ENCODE results near the gene ATAD3C. TPM values are rescaled to one million over a fixed set of nuclear protein-coding genes. Genes with fewer than 3 reads are reported as not detected.
A peak's percentile ranks its signal among the peaks of the same experiment; 100 is the strongest.
"Not testable (repeated sequence)": the region's sequence is repeated elsewhere in the genome, so short reads cannot be mapped to it uniquely, and the experiment has no call there.

ATAD3C gene
- total RNA-seq, 4 donors from 2014 or later = 0.32 to 2.4 (median 0.58) TPM

DNA sequence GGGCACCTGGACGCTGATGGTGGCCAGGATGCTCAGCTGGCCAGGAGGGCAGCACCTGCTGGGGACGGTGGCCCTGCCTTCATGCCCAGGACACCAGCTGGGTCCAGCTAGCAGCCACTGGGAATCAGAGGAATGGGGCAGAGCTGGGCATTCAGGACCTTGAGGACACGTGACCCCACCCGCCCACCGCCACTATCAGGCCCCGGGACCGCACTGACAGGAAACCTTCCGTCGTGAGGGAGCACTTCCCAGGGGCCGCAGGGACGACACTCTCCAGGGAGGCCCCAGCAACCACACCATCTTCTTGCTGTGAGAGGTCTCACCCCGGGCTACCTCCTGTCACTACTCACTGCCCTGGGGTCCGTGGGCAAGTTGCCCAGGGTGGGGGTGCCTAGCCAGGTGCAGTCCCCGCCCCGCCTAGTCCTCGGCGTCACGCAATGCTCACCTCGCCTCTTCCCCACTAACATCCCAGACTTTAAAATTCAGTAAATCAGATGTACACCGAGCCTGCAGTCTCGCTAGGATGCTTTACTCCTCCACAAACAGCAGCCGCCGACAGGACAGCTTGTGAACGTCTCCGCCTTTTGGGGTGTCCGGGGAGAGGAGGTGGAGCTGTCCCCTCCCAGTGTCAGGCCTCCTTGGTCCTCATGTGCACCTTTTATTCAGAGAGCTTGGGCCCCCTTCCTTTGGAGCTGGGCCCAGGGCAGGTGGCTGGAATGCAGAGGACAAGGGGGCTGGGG is 9.1 kb upstream of the ATAD3C start:
- no peak for TF ChIP-seq POLR2AphosphoS5 (IDR thresholded peaks at IDR 0.05)
- TF ChIP-seq CTCF (IDR thresholded peaks at IDR 0.05) = no peak
- TF ChIP-seq EP300 (IDR thresholded peaks at IDR 0.05) = no peak
- no peak for TF ChIP-seq POLR2A (IDR thresholded peaks at IDR 0.05; ENCODE audit: low read depth)
- peaks cover 31 to 73% (median 62%) of the 10 kb centered on the region in 4 donors for H3K4me1 ChIP-seq
- no peak overlapping the region for H3K4me3 ChIP-seq
- H3K27ac ChIP-seq (replicated peaks in 1 of 4) = peak overlapping the region; percentile 43 to 74 (median 60)
- 60% methylated on average over 10 of the region's 26 CpGs for WGBS
- intact Hi-C loops (cut with DNase I) = loop anchor here (2.0 kb wide), 1 partner anchor 38 kb away; no protein-coding TSS in a partner anchor
- no peaks in the 10 kb centered on the region for H3K27me3 ChIP-seq
- no peaks in the 10 kb centered on the region for H3K9me3 ChIP-seq
- peaks cover 0 to 24% (median 12%) of the 10 kb centered on the region in 4 donors for H3K36me3 ChIP-seq
- DNase-seq (ENCODE audit: extremely low spot score) = no peak

DNA sequence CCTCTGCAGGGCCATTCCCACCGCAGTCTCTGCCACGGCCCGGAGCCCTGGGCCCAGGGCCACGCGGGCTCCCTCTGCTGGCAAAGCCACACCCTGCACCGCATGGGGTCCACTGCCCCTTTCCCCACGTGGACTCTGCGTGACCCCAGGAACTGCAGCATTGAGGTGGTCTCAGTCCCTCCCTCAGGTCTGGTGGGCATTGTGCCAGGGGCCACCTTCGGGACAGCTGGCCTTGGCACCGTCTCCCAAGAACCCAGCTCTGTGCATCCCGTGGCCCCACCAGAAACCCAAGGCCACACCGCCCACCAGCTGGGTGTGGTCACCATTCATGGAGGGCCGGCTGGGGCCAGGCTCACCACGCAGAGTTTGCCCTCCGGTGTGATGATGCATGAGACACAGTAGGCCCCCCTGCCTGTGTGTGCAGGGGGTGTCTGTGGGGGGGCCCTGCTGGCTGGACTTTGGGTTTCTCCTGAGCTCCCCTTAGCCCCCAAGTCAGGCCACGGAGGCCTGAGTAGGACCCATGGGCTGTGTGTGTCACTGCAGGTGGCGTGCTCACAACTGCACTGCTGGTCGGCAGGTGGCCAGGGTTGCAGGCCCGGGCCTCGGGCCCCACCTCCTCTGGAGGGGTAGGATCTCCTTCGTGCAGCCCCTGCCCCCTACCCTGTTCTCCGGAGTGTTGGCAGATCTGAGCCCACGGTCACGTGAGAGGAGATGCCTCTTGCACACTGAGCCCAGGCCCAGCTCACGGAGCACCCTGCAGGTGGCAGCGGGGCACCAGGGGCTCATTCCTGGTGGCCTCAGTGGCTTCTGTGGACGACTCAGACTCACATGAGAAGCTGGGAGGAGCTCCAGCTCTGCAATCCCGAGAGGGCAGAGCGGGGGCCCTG is 8.2 kb upstream of the ATAD3C start:
- TF ChIP-seq POLR2A (IDR thresholded peaks at IDR 0.05; ENCODE audit: low read depth) (no peak), CTCF (IDR thresholded peaks at IDR 0.05) (peak; percentile 89 to 97 (median 94)), EP300 (IDR thresholded peaks at IDR 0.05) (no peak), POLR2AphosphoS5 (IDR thresholded peaks at IDR 0.05) (peak in 1 of 2 donors; percentile 24)
- H3K4me3 ChIP-seq = no peak overlapping the region
- H3K27me3 ChIP-seq = no peaks in the 10 kb centered on the region
- intact Hi-C loops (cut with DNase I) = loop anchor here (2.0 kb wide), 1 partner anchor 38 kb away; no protein-coding TSS in a partner anchor
- H3K9me3 ChIP-seq = no peaks in the 10 kb centered on the region
- peaks cover 0 to 24% (median 12%) of the 10 kb centered on the region in 4 donors for H3K36me3 ChIP-seq
- peaks cover 26 to 64% (median 56%) of the 10 kb centered on the region in 4 donors for H3K4me1 ChIP-seq
- DNase-seq (ENCODE audit: extremely low spot score) = no peak
- H3K27ac ChIP-seq (replicated peaks in 1 of 4) = peak overlapping the region; percentile 43 to 74 (median 60)
- WGBS = 53% methylated on average over 8 of the region's 29 CpGs

DNA sequence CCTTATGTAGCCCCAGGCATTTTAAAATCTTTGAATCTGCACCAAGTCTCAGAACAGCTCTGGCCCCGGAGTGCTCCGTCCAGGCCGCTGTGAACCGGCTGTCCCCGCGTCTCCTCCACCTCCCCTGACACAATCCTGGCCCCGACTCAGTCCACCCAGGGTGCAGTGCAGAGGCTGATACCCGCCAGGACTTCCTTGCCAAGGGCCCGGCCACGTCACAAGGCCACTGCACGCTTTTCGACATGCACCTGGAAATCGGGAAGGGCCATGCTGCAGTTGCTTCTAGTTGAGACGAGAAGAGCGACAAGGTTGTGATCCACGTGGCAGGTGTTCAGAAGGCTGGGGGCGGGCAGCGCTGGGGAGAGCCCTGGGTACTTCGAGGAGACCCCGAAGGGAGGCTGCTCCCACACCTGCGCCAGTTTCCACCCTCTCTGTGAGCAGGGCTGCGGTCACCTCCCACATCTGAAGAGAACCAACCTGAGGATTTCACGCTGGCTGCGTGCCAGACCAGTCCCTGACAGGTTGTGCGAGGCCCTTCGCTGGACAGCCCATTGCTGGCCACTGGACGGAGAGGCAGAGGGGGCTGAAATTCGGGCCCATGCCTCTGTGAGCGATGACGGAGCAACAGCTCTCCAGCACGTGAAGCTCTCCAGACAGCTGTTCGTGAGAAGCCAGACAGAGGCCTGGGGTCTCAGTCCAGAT is 7.3 kb upstream of the ATAD3C start:
- no peak overlapping the region for H3K4me3 ChIP-seq
- H3K27me3 ChIP-seq = no peaks in the 10 kb centered on the region
- H3K27ac ChIP-seq (replicated peaks in 1 of 4) = peak overlapping the region; percentile 59 to 74 (median 60)
- TF ChIP-seq POLR2AphosphoS5 (IDR thresholded peaks at IDR 0.05) (peak; percentile 28 to 55), CTCF (IDR thresholded peaks at IDR 0.05) (no peak), EP300 (IDR thresholded peaks at IDR 0.05) (no peak)
- H3K36me3 ChIP-seq = peaks cover 0 to 23% (median 12%) of the 10 kb centered on the region in 4 donors
- no peak for DNase-seq (ENCODE audit: extremely low spot score)
- H3K9me3 ChIP-seq = no peaks in the 10 kb centered on the region
- H3K4me1 ChIP-seq = peaks cover 17 to 55% (median 46%) of the 10 kb centered on the region in 4 donors
- intact Hi-C loops (cut with DNase I) = no loop called here
- WGBS = 67% methylated on average over 25 of the region's 32 CpGs

GRCh38 chr1:1446631-1447030 is 2.9 kb upstream of the ATAD3C start:
- DNase-seq (ENCODE audit: extremely low spot score); H3K4me3 ChIP-seq; H3K27me3 ChIP-seq; H3K9me3 ChIP-seq; intact Hi-C loops (cut with DNase I); H3K36me3 ChIP-seq; H3K27ac ChIP-seq (replicated peaks in 1 of 4): not testable (repeated sequence)
- H3K4me1 ChIP-seq = peaks cover 2 to 11% (median 10%) of the 10 kb centered on the region in 4 donors
- 91% methylated on average over 18 of the region's 19 CpGs for WGBS

DNA sequence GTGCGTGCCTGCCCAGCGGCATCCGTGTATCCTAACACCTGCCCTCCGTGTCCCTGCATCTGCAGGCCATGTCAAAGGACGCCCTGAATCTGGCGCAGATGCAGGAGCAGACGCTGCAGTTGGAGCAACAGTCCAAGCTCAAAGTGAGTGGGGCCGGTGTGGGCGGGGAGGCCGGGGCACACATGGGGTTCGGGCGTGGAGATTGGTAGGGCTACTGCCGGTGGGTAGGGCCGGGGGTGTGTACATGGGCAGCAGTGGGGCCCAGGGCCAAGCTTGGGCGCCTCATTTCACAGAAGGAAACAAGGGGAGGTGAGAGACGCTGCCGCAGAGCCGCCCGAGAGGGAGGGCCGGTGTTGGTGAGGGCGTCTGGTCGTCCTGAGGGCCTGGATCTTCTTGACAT is 1.1 kb downstream of the ATAD3C start:
- H3K4me3 ChIP-seq; DNase-seq (ENCODE audit: extremely low spot score); H3K36me3 ChIP-seq; H3K27me3 ChIP-seq; H3K4me1 ChIP-seq; intact Hi-C loops (cut with DNase I); H3K9me3 ChIP-seq; H3K27ac ChIP-seq (replicated peaks in 1 of 4): not testable (repeated sequence)
- 88% methylated on average over 14 of the region's 22 CpGs for WGBS
